IMR-90 (cell line): ENCODE measurements around the gene AKAP7. TPM values are rescaled to one million over a fixed set of nuclear protein-coding genes. Genes with fewer than 3 reads are reported as not detected.

Source experiments
- ATAC-seq: fragments of 200-7000 bp; cut with Tn5 transposase; 2 replicates; pipeline ENCODE4 v1.9.1; 2020; ENCODE audit warnings: low read depth, mild to moderate bottlenecking, moderate library complexity
- BruUV-seq: library from RNA; stranded (reverse); fragments of 400-500 nt; replicated peaks from 2 replicates; lab custom pipeline; 2021; lab: Mats Ljungman, UMichigan
- CTCF ChIA-PET: fragments of 300-600 bp; formaldehyde crosslinking; extraction: SDS; loops from one replicate; lab custom pipeline; 2021; ENCODE audit warnings: antibody characterized with exemption; lab: Yijun Ruan, JAX
- POLR2A ChIA-PET: fragments of 300-600 bp; sonication (Branson Sonifier 250); formaldehyde crosslinking; loops from one replicate; lab custom pipeline; 2022; ENCODE audit warnings: antibody characterized with exemption; ENCODE audit not compliant: unreplicated experiment; lab: Charles Lee
- DNase-seq: peaks from one replicate; pipeline ENCODE4 v3.0.0; 2013
- H2AFZ ChIP-seq: replicated peaks from 2 replicates; pipeline ENCODE3; 2013; ENCODE audit warnings: low read length, mild to moderate bottlenecking; ENCODE audit not compliant: poor library complexity
- H2AK5ac ChIP-seq: 2 replicates; pipeline ENCODE4 v1.6.1; 2013; ENCODE audit warnings: low read depth, low read length, inconsistent platforms
- H2AK9ac ChIP-seq: replicated peaks from 2 replicates; pipeline ENCODE3; 2013; ENCODE audit warnings: mild to moderate bottlenecking, low read depth, low read length, moderate library complexity; ENCODE audit not compliant: poor library complexity
- H2BK120ac ChIP-seq: 2 replicates; pipeline ENCODE4 v1.6.1; 2013; ENCODE audit warnings: low read depth, low read length, inconsistent platforms
- H2BK15ac ChIP-seq: 3 replicates; pipeline ENCODE4 v1.6.1; 2013; ENCODE audit warnings: low read depth, low read length, inconsistent platforms
- H2BK20ac ChIP-seq: 2 replicates; pipeline ENCODE4 v1.6.1; 2013; ENCODE audit warnings: low read depth, mild to moderate bottlenecking, inconsistent platforms, low read length, moderate library complexity
- H2BK5ac ChIP-seq: 2 replicates; pipeline ENCODE4 v1.6.1; 2013; ENCODE audit warnings: mild to moderate bottlenecking, low read depth, low read length, inconsistent platforms; ENCODE audit not compliant: poor library complexity, severe bottlenecking
- H3K14ac ChIP-seq: replicated peaks from 2 replicates; pipeline ENCODE4 v1.6.1; 2013; ENCODE audit warnings: low read depth, low read length, inconsistent platforms
- H3K18ac ChIP-seq: 2 replicates; pipeline ENCODE4 v1.6.1; 2013; ENCODE audit warnings: low read depth, low read length, control low read depth
- H3K23ac ChIP-seq: 2 replicates; pipeline ENCODE4 v1.6.1; 2013; ENCODE audit warnings: low read depth, low read length, inconsistent platforms
- H3K27ac ChIP-seq: 2 replicates; pipeline ENCODE4 v1.5.1; 2013; ENCODE audit warnings: mild to moderate bottlenecking, control low read depth, low read length; ENCODE audit not compliant: insufficient read depth
- H3K27me3 ChIP-seq: 2 replicates; pipeline ENCODE4 v1.6.1; 2013; ENCODE audit warnings: low read length; ENCODE audit not compliant: control insufficient read depth, insufficient read depth
- H3K36me3 ChIP-seq: 2 replicates; pipeline ENCODE4 v1.6.1; 2013; ENCODE audit warnings: low read length, mixed read lengths; ENCODE audit not compliant: control insufficient read depth, insufficient read depth
- H3K4ac ChIP-seq: 2 replicates; pipeline ENCODE4 v1.6.1; 2013; ENCODE audit warnings: low read depth, low read length, inconsistent platforms
- H3K4me1 ChIP-seq: 2 replicates; pipeline ENCODE4 v1.6.1; 2013; ENCODE audit warnings: low read length, mixed read lengths; ENCODE audit not compliant: control insufficient read depth, insufficient read depth
- H3K4me2 ChIP-seq: 2 replicates; pipeline ENCODE4 v1.6.1; 2013; ENCODE audit warnings: low read depth, mild to moderate bottlenecking, control low read depth, low read length, moderate library complexity
- H3K4me3 ChIP-seq: 2 replicates; pipeline ENCODE4 v1.5.1; 2013; ENCODE audit warnings: low read depth, mild to moderate bottlenecking, control low read depth, low read length, moderate library complexity; ENCODE audit not compliant: insufficient read depth
- H3K56ac ChIP-seq: 2 replicates; pipeline ENCODE4 v1.6.1; 2013; ENCODE audit warnings: low read length, inconsistent platforms; ENCODE audit not compliant: insufficient read depth; ENCODE audit errors: extremely low read depth
- H3K79me1 ChIP-seq, 2 experiments: 2 replicates each; pipeline ENCODE4 v1.6.1; 2013; ENCODE audit warnings: low read length in 2 of 2, inconsistent platforms in 1 of 2, low read depth in 1 of 2
- H3K9ac ChIP-seq: 2 replicates; pipeline ENCODE4 v1.6.1; 2013; ENCODE audit warnings: low read depth, low read length, control low read depth
- H3K9me1 ChIP-seq: 2 replicates; pipeline ENCODE4 v1.6.1; 2013; ENCODE audit warnings: low read length, inconsistent platforms; ENCODE audit not compliant: insufficient read depth
- H3K9me3 ChIP-seq: 2 replicates; pipeline ENCODE4 v1.6.1; 2013; ENCODE audit warnings: low read length; ENCODE audit not compliant: control insufficient read depth, insufficient read depth
- H4K20me1 ChIP-seq: 2 replicates; pipeline ENCODE4 v1.6.1; 2013; ENCODE audit warnings: low read length, inconsistent platforms; ENCODE audit not compliant: insufficient read depth
- H4K5ac ChIP-seq: 2 replicates; pipeline ENCODE4 v1.6.1; 2013; ENCODE audit warnings: mild to moderate bottlenecking, low read depth, low read length, control low read depth
- H4K8ac ChIP-seq, 2 experiments: 2 replicates each; pipeline ENCODE4 v1.6.1; 2013; ENCODE audit warnings: low read depth in 2 of 2, low read length in 2 of 2, control low read depth in 1 of 2, inconsistent platforms in 1 of 2
- H4K91ac ChIP-seq: 2 replicates; pipeline ENCODE4 v1.6.1; 2013; ENCODE audit warnings: low read depth, low read length, inconsistent platforms; ENCODE audit not compliant: insufficient read depth
- CEBPB ChIP-seq: IDR thresholded peaks from 2 replicates; pipeline ENCODE4 v1.6.1; 2012; ENCODE audit warnings: low read depth, low read length, improper control_type of control experiment
- MXI1 ChIP-seq: IDR thresholded peaks from 2 replicates; pipeline ENCODE4 v1.6.1; 2012; ENCODE audit warnings: low read depth, mild to moderate bottlenecking, low read length, moderate library complexity, borderline replicate concordance
- RCOR1 ChIP-seq: IDR thresholded peaks from 2 replicates; pipeline ENCODE4 v1.6.1; 2012; ENCODE audit warnings: mild to moderate bottlenecking, low read length, improper control_type of control experiment; ENCODE audit not compliant: insufficient replicate concordance
- RFX5 ChIP-seq: IDR thresholded peaks from 2 replicates; pipeline ENCODE4 v1.8.0; 2012; ENCODE audit warnings: low read depth, mild to moderate bottlenecking, low read length, moderate library complexity
- WGBS, 2 experiments: methylation state at CpG; one replicate each; pipeline versions ENCODE4 v1.1.5 to v1.1.7; 2013; ENCODE audit warnings: missing lambda C conversion rate in 2 of 2; ENCODE audit not compliant: insufficient read length in 1 of 2; ENCODE audit errors: extremely low coverage in 2 of 2; 5-methylcytosine and 5-hydroxymethylcytosine counted together
- dilution Hi-C: fragments of 300-500 bp; cut with HindIII; formaldehyde crosslinking; loops from one replicate; pipeline ENCODE4 v1.14.3; 2018; ENCODE audit warnings: low sequenced_read_pairs; ENCODE audit not compliant: unreplicated experiment
- in situ Hi-C: fragments of 300-500 bp; cut with MboI; formaldehyde crosslinking; loops from 3 replicates; pipeline ENCODE4 v1.14.3; 2019; ENCODE audit warnings: low sequenced_read_pairs, inconsistent platforms, mixed read lengths
- intact Hi-C: fragments of 100-400 bp; cut with micrococcal nuclease; formaldehyde crosslinking; loops from 2 replicates; pipeline ENCODE4 v1.10.0; 2022
- polyA plus RNA-seq, 3 experiments: library from polyadenylated mRNA; depleted of rRNA; stranded (reverse); fragments of >200 nt; gene quantifications; 2 replicates each; pipeline ENCODE4 v1.2.3, GENCODE V29; 2012; ENCODE audit warnings: low replicate concordance in 1 of 3
- total RNA-seq: library from RNA; depleted of rRNA; stranded (reverse); fragments of >200 nt; gene quantifications from 2 replicates; pipeline ENCODE4 v1.2.3, GENCODE V29; 2012

Gene AKAP7
- total and polyA plus RNA-seq, 2 of the 4 experiments (the other 2 are of a cell fraction): 0.54 to 1.1 TPM

GRCh38 chr6:131212913-131213312 is 77.6 kb downstream of the AKAP7 start:
- no TSS peak for BruUV-seq
- Histone ChIP-seq H2AK5ac (no peak overlapping the region), H3K4me2 (no peak overlapping the region), H3K9me1 (no peaks in the 10 kb centered on the region), H3K9ac (no peak overlapping the region), H3K18ac (no peak overlapping the region), H2BK20ac (no peak overlapping the region), H3K23ac (no peak overlapping the region), H4K5ac (no peak overlapping the region), H3K79me1 (no peaks in the 10 kb centered on the region), H4K20me1 (no peaks in the 10 kb centered on the region), H3K27me3 (no peaks in the 10 kb centered on the region), H3K14ac (no peak overlapping the region), H3K4me3 (no peak overlapping the region), H3K4ac (no peak overlapping the region), H2AK9ac (no peak overlapping the region), H3K27ac (no peak overlapping the region), H3K4me1 (peaks cover 3% of the 10 kb centered on the region; the same call in 1 of the 2 replicates), H4K91ac (no peak overlapping the region), H2BK120ac (no peak overlapping the region), H3K56ac (no peak overlapping the region), H2BK15ac (no peak overlapping the region), H3K36me3 (no peaks in the 10 kb centered on the region), H3K9me3 (no peaks in the 10 kb centered on the region), H4K8ac (no peak overlapping the region), H2AFZ (no peak overlapping the region), H2BK5ac (no peak overlapping the region)
- CTCF ChIA-PET: interaction anchor here (0.6 kb wide), 1 partner anchor 30 kb away, joined by 4 read pairs; no protein-coding TSS in a partner anchor
- dilution Hi-C loops (no loop called here), in situ Hi-C loops (no loop called here), intact Hi-C loops (no loop called here)
- no peak for DNase-seq
- WGBS, 2 experiments: no CpG with 5 or more reads among the region's 1 CpG
- TF ChIP-seq CEBPB: peak; percentile 70
- no peak for TF ChIP-seq RFX5
- no peak for TF ChIP-seq RCOR1
- no peak for TF ChIP-seq MXI1
- POLR2A ChIA-PET: no interaction called here
- ATAC-seq: no peak
